ENCODE results near the gene LRRC70.
"Not testable (repeated sequence)": the region's sequence is repeated elsewhere in the genome, so short reads cannot be mapped to it uniquely, and the experiment has no call there.

The LRRC70 gene

GRCh38 chr5:62608529-62609511 lies 30.2 kb downstream of the LRRC70 start:
- DNase-seq = no peak

GRCh38 chr5:62614355-62614754 lies 35.7 kb downstream of the LRRC70 start:
- DNase-seq = no peak

- DNase-seq = no peak
Observed at GRCh38 chr5:62616615-62617277, 38.1 kb downstream of the LRRC70 start.

GRCh38 chr5:62617943-62618342 lies 39.3 kb downstream of the LRRC70 start:
- DNase-seq = no peak

GRCh38 chr5:62620761-62621160 lies 42.1 kb downstream of the LRRC70 start:
- DNase-seq = no peak

GRCh38 chr5:62621280-62621679 lies 42.7 kb downstream of the LRRC70 start:
- DNase-seq = no peak

GRCh38 chr5:62623271-62623670 lies 44.7 kb downstream of the LRRC70 start:
- DNase-seq = no peak

- not testable (repeated sequence) for DNase-seq
Observed at GRCh38 chr5:62624436-62624835, 45.8 kb downstream of the LRRC70 start.

- DNase-seq = no peak
Observed at GRCh38 chr5:62626534-62626933, 47.9 kb downstream of the LRRC70 start.

- no peak for DNase-seq
Observed at GRCh38 chr5:62627121-62627520, 48.5 kb downstream of the LRRC70 start.

- no peak for DNase-seq
Observed at GRCh38 chr5:62627901-62628300, 49.3 kb downstream of the LRRC70 start.
